Thyroid gland (tissue), 4 donors: ENCODE data around the gene PILRA. TPM values are rescaled to one million over a fixed set of nuclear protein-coding genes. Genes with fewer than 3 reads are reported as not detected.

ENCODE experiments used
- DNase-seq, 2 donors: peaks; one replicate each; pipeline ENCODE4 v3.0.0-alpha.2; 2019
- H3K27ac ChIP-seq, 3 donors: fragments of 200-600 bp; sonication (generic); 1 replicate in 2 of 3; 2 replicates in 1 of 3; pipeline ENCODE4 v1.5.1; 2016 to 2019; ENCODE audit warnings: mild to moderate bottlenecking in 1 of 3, moderate library complexity in 1 of 3
- H3K27me3 ChIP-seq: fragments of 200-600 bp; sonication (generic); one replicate; pipeline ENCODE4 v1.5.1; 2019
- H3K36me3 ChIP-seq, 2 donors: fragments of 200-600 bp; sonication (generic); one replicate each; pipeline ENCODE4 v1.5.1; 2016 to 2019
- H3K4me1 ChIP-seq, 2 donors: fragments of 200-600 bp; sonication (generic); one replicate each; pipeline ENCODE4 v1.5.1; 2017 to 2019
- H3K4me3 ChIP-seq, 3 donors: fragments of 200-600 bp; sonication (generic); replicated peaks in 1 of 3; 1 replicate in 2 of 3; 2 replicates in 1 of 3; pipeline ENCODE4 v1.5.1; 2016; ENCODE audit warnings: mild to moderate bottlenecking in 1 of 3
- H3K9me3 ChIP-seq: fragments of 200-600 bp; sonication (generic); one replicate; pipeline ENCODE4 v1.5.1; 2017
- POLR2A ChIP-seq, 2 donors: fragments of 450-650 bp; IDR thresholded peaks; one replicate each; pipeline ENCODE4 v1.6.1; 2017; ENCODE audit warnings: antibody characterized with exemption in 2 of 2, mild to moderate bottlenecking in 2 of 2, moderate library complexity in 1 of 2
- WGBS, 2 donors: methylation state at CpG; one replicate each; pipeline ENCODE4 v1.1.5; 2017; 5-methylcytosine and 5-hydroxymethylcytosine counted together
- intact Hi-C: fragments of 100-400 bp; cut with DNase I; formaldehyde crosslinking; loops from one replicate; pipeline ENCODE4 v1.15.1; 2023
- total RNA-seq, 4 donors: library from RNA; depleted of rRNA; stranded (reverse); fragments of >200 nt; gene quantifications; one replicate each; pipeline ENCODE4 v1.2.3, GENCODE V29; 2016
- TF ChIP-seq, protein P1 (sequence below), 6 experiments: fragments of 200-600 bp in 3 of 6; fragments of 450-650 bp in 3 of 6; sonication (generic) in 3 of 6; IDR thresholded peaks; one replicate each; pipeline ENCODE4 v1.5.1; 2016 to 2019; ENCODE audit warnings: antibody characterized with exemption in 6 of 6, mild to moderate bottlenecking in 2 of 6, inconsistent platforms in 1 of 6, moderate library complexity in 1 of 6

Gene PILRA
- total RNA-seq, 4 donors from 2014 or later, result 2.4 to 6.4 (median 4.4) TPM

DNA sequence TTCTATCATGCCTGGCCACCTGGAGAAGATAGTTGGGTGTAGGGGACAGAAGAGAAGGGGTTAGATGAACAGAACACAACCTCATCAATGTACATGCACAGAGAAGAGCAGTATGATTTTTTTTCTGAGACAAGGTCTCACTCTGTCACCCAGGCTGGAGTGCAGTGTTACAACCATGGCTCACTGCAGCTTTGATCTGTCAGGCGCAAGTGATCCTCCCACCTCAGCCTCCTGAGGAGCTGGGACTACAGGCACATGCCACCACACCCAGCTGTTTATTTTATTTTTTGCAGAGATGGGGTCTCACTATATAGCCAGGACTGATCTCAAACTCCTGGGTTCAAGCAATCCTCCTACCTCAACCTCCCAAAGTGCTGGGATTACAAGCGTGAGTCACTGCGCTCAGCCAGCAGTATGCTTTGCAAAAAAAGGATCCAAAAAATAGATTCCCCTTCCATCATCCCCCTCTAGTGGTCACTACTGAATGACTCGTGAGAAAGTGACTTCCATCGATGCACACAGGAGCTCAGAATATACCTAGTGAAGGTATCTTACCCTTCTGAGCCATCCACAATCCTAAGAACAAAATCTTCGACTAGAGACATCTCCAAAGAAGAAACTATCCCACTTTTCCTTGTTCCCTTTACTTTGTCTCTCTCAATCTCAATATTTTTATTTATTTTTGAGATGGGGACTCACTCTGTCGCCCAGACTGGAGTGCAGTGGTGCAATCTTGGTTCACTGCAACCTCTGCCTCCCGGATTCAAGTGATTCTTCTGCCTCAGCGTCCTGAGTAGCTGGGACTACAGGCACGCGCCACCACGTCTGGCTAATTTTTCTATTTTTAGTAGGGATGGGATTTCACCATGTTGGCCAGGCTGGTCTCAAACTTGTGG lies 34.2 kb downstream of the PILRA start:
- no peaks in the 10 kb centered on the region for H3K4me1 ChIP-seq
- 59 to 63% methylated on average over 12 of the region's 12 CpGs for WGBS, 2 donors
- intact Hi-C loops, result no loop called here
- no peak overlapping the region for H3K27ac ChIP-seq
- no peaks in the 10 kb centered on the region for H3K9me3 ChIP-seq
- H3K4me3 ChIP-seq, result no peak overlapping the region
- H3K27me3 ChIP-seq, result no peaks in the 10 kb centered on the region
- TF ChIP-seq, protein P1, sequence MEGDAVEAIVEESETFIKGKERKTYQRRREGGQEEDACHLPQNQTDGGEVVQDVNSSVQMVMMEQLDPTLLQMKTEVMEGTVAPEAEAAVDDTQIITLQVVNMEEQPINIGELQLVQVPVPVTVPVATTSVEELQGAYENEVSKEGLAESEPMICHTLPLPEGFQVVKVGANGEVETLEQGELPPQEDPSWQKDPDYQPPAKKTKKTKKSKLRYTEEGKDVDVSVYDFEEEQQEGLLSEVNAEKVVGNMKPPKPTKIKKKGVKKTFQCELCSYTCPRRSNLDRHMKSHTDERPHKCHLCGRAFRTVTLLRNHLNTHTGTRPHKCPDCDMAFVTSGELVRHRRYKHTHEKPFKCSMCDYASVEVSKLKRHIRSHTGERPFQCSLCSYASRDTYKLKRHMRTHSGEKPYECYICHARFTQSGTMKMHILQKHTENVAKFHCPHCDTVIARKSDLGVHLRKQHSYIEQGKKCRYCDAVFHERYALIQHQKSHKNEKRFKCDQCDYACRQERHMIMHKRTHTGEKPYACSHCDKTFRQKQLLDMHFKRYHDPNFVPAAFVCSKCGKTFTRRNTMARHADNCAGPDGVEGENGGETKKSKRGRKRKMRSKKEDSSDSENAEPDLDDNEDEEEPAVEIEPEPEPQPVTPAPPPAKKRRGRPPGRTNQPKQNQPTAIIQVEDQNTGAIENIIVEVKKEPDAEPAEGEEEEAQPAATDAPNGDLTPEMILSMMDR (IDR thresholded peaks at IDR 0.05), result peak in 4 of 6 experiments; percentile 27 to 53 (median 40)
- TF ChIP-seq POLR2A (IDR thresholded peaks at IDR 0.05), result no peak
- H3K36me3 ChIP-seq, result no peaks in the 10 kb centered on the region
- DNase-seq, result no peak

DNA sequence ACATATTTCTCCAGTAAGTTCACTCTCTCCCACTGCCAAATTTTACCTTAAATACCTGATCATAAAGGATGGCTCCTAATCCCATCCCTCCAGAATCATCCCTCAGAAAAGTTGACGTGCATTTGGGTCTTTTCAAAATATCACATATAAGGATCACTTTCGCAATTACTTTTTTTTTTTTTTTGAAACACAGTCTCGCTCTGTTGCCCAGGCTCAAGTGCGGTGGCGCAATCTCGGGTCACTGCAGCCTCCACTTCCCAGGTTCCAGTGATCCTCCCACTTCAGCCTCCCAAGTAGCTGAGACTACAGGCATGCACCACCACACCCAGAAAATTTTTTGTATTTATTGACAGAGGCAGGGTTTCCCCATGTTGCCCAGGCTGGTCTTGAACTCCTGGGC lies 37.8 kb downstream of the PILRA start:
- no peak for DNase-seq
- 92 to 94% methylated on average over 6 of the region's 6 CpGs for WGBS, 2 donors
- TF ChIP-seq, protein P1 (IDR thresholded peaks at IDR 0.05), result no peak
- no peak for TF ChIP-seq POLR2A (IDR thresholded peaks at IDR 0.05)
- Histone ChIP-seq H3K27me3 (no peaks in the 10 kb centered on the region), H3K36me3 (no peaks in the 10 kb centered on the region), H3K4me3 (no peak overlapping the region), H3K27ac (no peak overlapping the region), H3K9me3 (no peaks in the 10 kb centered on the region), H3K4me1 (no peaks in the 10 kb centered on the region)
- intact Hi-C loops, result no loop called here

- no peaks in the 10 kb centered on the region for H3K4me1 ChIP-seq
- H3K27ac ChIP-seq, result no peak overlapping the region
- no peak for DNase-seq
- intact Hi-C loops, result no loop called here
- no peaks in the 10 kb centered on the region for H3K9me3 ChIP-seq
- no peaks in the 10 kb centered on the region for H3K27me3 ChIP-seq
- TF ChIP-seq, protein P1 (IDR thresholded peaks at IDR 0.05), result no peak
- no peak for TF ChIP-seq POLR2A (IDR thresholded peaks at IDR 0.05)
- no peaks in the 10 kb centered on the region for H3K36me3 ChIP-seq
- no peak overlapping the region for H3K4me3 ChIP-seq
These were observed 40.1 kb downstream of the PILRA start for GRCh38 chr7:100413346-100413745.

DNA sequence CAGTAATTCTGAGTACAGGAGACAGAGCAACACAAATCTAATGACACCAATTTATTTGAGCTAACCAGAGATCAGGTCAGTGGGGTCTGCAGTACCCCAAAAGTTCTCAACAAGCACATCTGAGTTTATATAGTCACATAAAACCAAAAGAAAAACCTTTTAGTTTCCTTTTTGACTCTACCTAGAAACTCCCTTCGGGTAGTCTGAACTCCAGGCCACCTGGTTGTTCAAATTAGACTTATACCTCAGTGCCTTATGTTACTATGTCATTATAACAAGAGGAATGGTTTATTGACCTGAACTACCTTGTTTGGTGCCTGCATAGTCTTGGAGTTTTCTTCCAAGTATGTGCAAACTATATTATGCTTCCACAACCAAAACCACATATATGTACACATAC lies 40.6 kb downstream of the PILRA start:
- H3K4me3 ChIP-seq, result no peak overlapping the region
- intact Hi-C loops, result no loop called here

GRCh38 chr7:100415448-100415847 lies 42.2 kb downstream of the PILRA start:
- H3K27me3 ChIP-seq, result no peaks in the 10 kb centered on the region
- H3K36me3 ChIP-seq, result no peaks in the 10 kb centered on the region
- intact Hi-C loops, result no loop called here
- TF ChIP-seq POLR2A (IDR thresholded peaks at IDR 0.05), result no peak
- TF ChIP-seq, protein P1 (IDR thresholded peaks at IDR 0.05), result no peak
- no peaks in the 10 kb centered on the region for H3K9me3 ChIP-seq
- no peak overlapping the region for H3K4me3 ChIP-seq
- DNase-seq, result no peak
- no peaks in the 10 kb centered on the region for H3K4me1 ChIP-seq
- H3K27ac ChIP-seq, result no peak overlapping the region
- WGBS, 2 donors, result 94% methylated on average over 5 of the region's 5 CpGs

More for the DNA sequence above, 40.6 kb downstream of the PILRA start:
- no peaks in the 10 kb centered on the region for H3K9me3 ChIP-seq
- no peaks in the 10 kb centered on the region for H3K27me3 ChIP-seq
- 100% methylated on average over 1 of the region's 1 CpG for WGBS, 2 donors
- DNase-seq, result no peak
- no peaks in the 10 kb centered on the region for H3K4me1 ChIP-seq
- H3K27ac ChIP-seq, result no peak overlapping the region
- no peaks in the 10 kb centered on the region for H3K36me3 ChIP-seq
- TF ChIP-seq, protein P1 (IDR thresholded peaks at IDR 0.05), result no peak
- TF ChIP-seq POLR2A (IDR thresholded peaks at IDR 0.05), result no peak
